Skeletal muscle cell (primary cell): ENCODE results near the gene ARID1B.

Experiments
- DNase-seq: peaks from one replicate; pipeline ENCODE4 v3.0.0-alpha.2; 2010; ENCODE audit warnings: low read depth
- H3K4me3 ChIP-seq: 2 replicates; pipeline ENCODE4 v1.5.1; 2011; ENCODE audit warnings: low read depth, mild to moderate bottlenecking, control low read depth, low read length, moderate library complexity

Gene ARID1B

DNA sequence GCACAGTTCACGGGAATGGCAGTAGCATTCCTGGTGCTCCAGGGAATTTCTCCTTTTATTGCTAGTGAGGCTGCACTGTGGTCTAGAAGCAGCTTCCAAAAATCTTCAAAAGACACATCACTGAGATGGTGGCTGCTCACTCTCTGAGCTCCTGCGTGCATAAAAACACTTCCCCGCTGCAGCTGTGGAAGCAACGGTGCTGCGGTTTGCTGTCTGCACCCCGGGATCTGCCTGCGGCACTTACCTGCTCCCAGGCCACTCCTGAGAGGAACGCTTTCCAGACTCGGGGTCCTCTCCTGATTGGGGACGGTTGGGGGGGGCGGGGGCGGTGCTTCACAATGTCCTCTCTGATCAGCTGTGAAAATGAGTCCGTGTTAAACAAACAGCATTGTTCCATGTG, 468.3 kb downstream of the ARID1B start:
- no peak for DNase-seq
- no peak overlapping the region for H3K4me3 ChIP-seq

- no peak overlapping the region for H3K4me3 ChIP-seq
Observed at GRCh38 chr6:157246048-157246630, 469.0 kb downstream of the ARID1B start.

GRCh38 chr6:157246771-157247484, 469.8 kb downstream of the ARID1B start:
- no peak for DNase-seq
- H3K4me3 ChIP-seq = no peak overlapping the region

More at GRCh38 chr6:157246048-157246630, 469.0 kb downstream of the ARID1B start:
- peak; percentile 60 for DNase-seq

- H3K4me3 ChIP-seq = no peak overlapping the region
- no peak for DNase-seq
Observed at GRCh38 chr6:157248264-157248663, 471.1 kb downstream of the ARID1B start.

DNA sequence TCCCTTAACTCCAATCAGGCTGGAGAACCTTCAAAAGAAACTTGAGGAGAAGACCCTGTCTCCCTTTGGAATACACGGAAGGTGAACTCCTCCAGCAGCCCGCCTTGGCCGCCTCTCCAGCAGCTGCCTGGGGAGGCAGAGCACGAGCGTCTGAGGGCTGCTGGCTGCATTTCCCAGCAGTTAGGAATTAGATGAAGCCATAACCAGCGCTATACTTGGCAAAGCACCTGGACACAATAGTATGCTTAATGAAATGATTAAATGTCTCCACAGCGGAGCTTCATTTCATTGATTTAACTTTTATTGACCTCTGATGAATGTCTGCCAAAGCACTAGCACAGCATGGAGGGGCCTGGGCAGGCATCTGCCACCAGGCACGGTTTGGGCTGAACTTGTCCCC, 472.6 kb downstream of the ARID1B start:
- DNase-seq = no peak
- H3K4me3 ChIP-seq = no peak overlapping the region

DNA sequence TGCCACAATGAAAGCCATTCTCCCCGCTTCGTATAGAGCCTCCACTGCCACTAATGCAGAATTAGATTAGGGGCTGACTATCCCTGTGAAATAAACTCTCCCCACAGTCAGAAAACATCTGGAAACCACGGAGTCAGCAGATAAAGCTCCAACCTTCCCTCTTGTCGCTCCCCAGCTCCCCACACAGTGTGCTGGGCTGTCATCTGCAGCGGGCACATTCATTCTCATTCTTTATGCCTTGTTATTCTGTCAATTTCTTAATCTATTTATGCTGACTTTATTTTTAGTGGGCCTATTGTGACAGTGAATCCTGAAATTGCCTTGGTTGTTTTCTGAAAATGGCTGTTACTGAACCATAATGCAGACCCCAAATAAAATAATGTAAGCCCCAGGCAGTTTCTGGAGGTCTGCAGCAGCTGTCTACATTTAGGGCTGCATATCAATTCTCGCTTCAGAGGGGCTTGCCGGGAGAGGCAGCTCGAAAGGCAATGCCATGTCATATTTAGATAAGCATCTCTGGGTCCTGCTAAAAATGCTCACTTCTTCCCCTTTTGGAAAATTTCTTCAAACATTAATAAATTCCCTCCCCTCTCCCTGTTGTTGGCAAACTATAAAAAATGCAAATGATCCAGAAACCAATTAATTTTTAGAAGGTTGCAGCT, 474.5 kb downstream of the ARID1B start:
- H3K4me3 ChIP-seq = no peak overlapping the region
- DNase-seq = no peak

GRCh38 chr6:157253017-157253416, 475.8 kb downstream of the ARID1B start:
- no peak overlapping the region for H3K4me3 ChIP-seq
- DNase-seq = no peak

DNA sequence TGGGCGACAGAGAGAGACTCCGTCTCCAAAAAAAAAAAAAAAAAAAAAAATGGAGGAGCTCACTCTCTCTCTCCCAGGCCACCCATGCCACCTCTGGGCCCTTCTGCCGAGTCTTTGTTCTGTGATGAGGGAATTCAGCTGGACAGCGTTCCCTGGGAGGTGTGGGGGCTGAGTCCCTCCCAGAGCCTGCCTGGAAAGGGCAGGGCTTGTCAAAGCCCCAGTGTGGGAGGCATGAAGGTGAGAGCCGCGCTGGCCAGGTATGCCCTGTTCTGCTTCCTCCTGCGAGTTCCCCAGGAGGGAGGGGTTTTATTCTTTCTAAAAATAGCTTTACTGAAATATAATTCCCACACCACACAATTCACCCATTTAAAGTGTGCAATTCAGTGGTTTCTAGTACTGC, 476.5 kb downstream of the ARID1B start:
- no peak for DNase-seq
- H3K4me3 ChIP-seq = no peak overlapping the region

- no peak for DNase-seq
- no peak overlapping the region for H3K4me3 ChIP-seq
Observed at GRCh38 chr6:157254538-157254937, 477.4 kb downstream of the ARID1B start.

- H3K4me3 ChIP-seq = no peak overlapping the region
- DNase-seq = no peak
Observed at GRCh38 chr6:157255079-157255478, 477.9 kb downstream of the ARID1B start.

- no peak overlapping the region for H3K4me3 ChIP-seq
- no peak for DNase-seq
Observed at GRCh38 chr6:157258878-157259277, 481.7 kb downstream of the ARID1B start.

- no peak for DNase-seq
- H3K4me3 ChIP-seq = no peak overlapping the region
Observed at GRCh38 chr6:157259443-157259842, 482.3 kb downstream of the ARID1B start.
